22Rv1 (cell line): ENCODE results near the gene OR2T10.

Source experiments
- H3K27ac ChIP-seq: fragments of 450-650 bp; 2 replicates; pipeline ENCODE4 v1.5.1; 2017
- ZFX ChIP-seq: fragments of 450-650 bp; IDR thresholded peaks from 2 replicates; pipeline ENCODE4 v1.6.1; 2017; ENCODE audit warnings: antibody characterized with exemption, borderline replicate concordance
- TF ChIP-seq, protein P1 (sequence below): fragments of 450-650 bp; IDR thresholded peaks from 2 replicates; pipeline ENCODE4 v1.5.1; 2017; ENCODE audit warnings: mild to moderate bottlenecking

OR2T10 gene

DNA sequence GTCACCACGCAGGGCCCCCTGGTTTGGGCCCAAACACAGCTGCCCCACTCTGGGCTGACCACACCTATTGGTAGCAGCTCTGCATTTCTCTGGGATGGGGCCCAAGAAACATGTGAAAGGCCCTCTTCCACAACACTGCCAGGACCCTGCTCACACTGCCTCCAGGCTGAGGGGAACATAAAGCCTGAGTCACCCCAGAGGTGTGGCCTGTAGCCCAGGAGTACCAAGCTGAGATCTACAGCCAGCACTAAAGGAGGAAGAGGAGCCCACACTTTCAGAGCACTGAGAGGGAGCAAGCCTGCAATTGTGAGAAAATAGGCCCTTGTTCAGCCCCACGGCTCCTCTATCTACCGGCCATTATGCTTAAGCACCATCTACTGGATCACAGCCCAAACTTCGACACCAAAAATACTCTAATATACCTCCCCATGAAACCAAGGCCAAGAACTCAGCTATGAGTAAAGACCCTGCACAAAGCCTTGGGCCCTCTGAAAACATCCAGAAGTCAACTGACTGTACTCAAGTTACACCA is 14.4 kb upstream of the OR2T10 start:
- TF ChIP-seq ZFX = no peak
- TF ChIP-seq, protein P1, sequence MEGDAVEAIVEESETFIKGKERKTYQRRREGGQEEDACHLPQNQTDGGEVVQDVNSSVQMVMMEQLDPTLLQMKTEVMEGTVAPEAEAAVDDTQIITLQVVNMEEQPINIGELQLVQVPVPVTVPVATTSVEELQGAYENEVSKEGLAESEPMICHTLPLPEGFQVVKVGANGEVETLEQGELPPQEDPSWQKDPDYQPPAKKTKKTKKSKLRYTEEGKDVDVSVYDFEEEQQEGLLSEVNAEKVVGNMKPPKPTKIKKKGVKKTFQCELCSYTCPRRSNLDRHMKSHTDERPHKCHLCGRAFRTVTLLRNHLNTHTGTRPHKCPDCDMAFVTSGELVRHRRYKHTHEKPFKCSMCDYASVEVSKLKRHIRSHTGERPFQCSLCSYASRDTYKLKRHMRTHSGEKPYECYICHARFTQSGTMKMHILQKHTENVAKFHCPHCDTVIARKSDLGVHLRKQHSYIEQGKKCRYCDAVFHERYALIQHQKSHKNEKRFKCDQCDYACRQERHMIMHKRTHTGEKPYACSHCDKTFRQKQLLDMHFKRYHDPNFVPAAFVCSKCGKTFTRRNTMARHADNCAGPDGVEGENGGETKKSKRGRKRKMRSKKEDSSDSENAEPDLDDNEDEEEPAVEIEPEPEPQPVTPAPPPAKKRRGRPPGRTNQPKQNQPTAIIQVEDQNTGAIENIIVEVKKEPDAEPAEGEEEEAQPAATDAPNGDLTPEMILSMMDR = no peak
- no peak overlapping the region for H3K27ac ChIP-seq

DNA sequence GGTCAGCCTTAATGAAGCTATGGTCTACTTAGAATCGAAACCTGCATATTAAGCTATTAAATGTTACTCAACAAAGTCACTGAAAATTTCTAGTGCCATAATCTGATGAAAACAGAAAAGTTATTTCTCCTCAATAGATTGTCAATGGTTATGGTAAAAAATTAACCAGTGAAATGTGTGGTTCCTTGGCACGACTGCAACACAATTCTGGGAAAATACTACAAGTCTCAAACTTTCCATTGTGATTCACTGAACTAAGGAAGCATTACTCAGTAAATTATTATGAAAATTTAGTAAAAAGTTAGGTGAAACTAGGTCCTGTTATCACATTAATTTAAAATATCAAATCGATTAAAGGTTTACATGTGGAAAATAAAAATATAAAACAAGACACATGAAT is 12.8 kb upstream of the OR2T10 start:
- TF ChIP-seq ZFX = no peak
- TF ChIP-seq, protein P1 = no peak
- no peak overlapping the region for H3K27ac ChIP-seq

DNA sequence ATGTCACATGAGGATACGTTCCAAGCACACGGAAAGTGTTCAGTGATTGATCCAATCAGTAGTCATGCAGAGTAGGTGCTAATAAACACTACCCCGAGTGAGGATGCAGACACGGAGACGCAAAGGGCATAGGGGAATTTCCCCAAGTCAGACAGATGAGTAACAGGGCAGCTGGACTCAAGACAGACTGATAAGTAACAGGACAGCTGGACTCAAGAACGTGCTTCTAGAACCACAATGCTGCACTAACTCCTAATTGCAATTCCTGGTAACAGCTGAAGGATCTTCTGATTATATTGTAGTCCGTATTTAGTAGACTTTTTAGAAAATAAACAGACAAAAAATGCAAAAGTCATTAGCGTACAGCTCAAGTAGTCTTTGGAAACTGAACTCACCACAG is 1.9 kb upstream of the OR2T10 start:
- TF ChIP-seq, protein P1 = no peak
- no peak for TF ChIP-seq ZFX
- H3K27ac ChIP-seq = no peak overlapping the region

DNA sequence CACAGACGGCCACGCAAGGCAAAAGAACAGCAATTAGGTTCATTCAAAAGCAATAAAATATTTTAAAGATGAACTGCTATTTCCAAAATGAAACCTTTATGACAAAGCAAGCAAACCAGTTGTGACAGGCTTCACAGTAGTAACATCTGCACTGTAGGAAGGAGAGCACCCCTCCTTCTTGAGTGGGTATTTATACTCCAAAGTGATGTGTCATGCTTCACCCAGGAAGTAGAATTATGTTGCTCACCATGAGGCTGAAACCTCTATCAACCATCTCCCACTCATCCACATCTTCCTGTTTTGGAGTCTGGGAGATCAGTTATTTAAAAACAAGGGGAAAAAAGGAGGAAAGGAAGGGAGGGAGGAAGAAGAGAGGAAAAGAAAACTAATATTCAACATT is 885 bp downstream of the OR2T10 start:
- TF ChIP-seq, protein P1 = no peak
- no peak for TF ChIP-seq ZFX
- H3K27ac ChIP-seq = no peak overlapping the region

DNA sequence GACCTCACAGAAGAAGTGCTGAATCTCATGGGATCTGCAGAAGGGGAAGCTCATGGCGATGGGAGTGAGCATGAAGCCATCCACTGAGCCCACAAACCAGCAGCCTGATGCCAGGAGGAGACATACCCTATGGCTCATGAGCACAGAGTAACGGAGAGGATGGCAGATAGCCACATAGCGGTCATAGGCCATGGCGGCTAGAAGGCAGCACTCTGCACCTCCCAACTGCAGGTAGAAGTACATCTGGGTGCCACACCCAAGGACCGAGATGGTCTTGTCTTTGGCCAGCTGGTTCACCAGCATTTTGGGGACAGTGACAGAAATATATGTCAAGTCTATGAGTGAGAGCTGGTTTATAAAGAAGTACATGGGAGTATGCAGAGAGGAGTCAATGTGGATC is 4.3 kb downstream of the OR2T10 start:
- TF ChIP-seq, protein P1 = no peak
- TF ChIP-seq ZFX = no peak
- H3K27ac ChIP-seq = no peak overlapping the region

DNA sequence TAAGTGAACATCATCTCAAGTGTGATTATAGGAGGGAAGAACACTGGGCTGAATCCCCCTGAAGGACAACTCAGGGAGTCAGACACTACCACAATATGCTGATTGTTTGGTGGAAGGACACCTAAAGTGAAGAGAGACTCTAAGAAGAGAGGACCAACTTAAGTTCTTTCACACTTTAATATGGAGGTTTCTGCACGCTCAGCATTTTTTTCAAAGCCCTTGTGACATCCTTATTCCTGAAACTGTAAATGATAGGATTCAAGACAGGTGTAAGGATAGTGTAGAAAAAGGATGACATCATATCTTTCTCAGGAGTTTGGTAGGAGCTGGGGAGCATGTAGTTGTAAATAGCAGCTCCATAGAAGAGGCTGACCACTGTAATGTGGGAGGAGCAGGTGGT is 4.8 kb downstream of the OR2T10 start:
- no peak for TF ChIP-seq ZFX
- H3K27ac ChIP-seq = no peak overlapping the region

DNA sequence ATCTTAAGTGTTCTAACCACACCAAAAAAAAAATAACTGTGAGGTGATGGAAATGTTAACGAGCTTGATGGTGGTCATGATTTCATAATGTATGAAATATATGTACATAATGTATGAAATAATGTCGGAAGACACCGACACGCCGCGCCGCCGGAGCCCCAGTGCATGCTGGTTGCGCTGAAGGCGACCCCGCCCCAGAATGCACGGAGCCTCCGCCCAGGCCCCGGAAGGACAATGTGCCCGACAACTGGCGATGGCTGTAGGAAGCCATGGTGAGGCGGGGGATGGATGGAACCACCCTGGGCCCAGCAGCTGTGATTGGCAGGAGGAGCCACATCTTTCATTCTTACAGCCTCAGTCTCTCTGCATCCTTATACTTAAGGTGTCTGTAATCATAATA is 7.4 kb downstream of the OR2T10 start:
- no peak overlapping the region for H3K27ac ChIP-seq
- TF ChIP-seq, protein P1 = no peak
- no peak for TF ChIP-seq ZFX

DNA sequence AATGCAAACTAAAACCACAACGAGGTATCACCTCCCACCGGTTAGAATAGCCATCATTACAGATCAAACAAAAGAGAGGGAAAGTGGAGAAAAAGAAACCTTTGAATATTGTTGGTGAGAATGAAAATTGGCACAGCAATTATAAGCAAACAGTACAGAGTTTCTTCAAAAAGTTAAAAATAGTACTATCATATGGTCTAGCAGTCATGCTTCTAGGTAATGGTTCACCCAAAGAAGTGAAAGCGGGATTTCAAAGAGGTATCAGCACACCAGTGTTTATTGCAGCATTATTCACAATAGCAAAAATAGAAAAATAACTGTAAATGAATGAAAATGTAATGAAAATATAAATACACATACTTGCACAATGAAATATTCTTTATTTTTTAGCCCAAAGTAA is 8.2 kb downstream of the OR2T10 start:
- no peak for TF ChIP-seq ZFX
- TF ChIP-seq, protein P1 = no peak

More for the DNA sequence above, 8.2 kb downstream of the OR2T10 start:
- H3K27ac ChIP-seq = no peak overlapping the region
